ENCODE data around the gene SORCS2. TPM values are rescaled to one million over a fixed set of nuclear protein-coding genes. Genes with fewer than 3 reads are reported as not detected.
A peak's percentile ranks its signal among the peaks of the same experiment; 100 is the strongest.

SORCS2 gene
- polyA plus RNA-seq, 1 of the 3 experiments (the other 2 are of a cell fraction): 1.6 TPM

- H3K27me3 ChIP-seq (ENCODE audit: insufficient read depth): peaks cover 7% of the 10 kb centered on the region; the same call in 1 of the 2 replicates
- H3K4me3 ChIP-seq (ENCODE audit: low read depth in 2 of 2, low read length in 1 of 2): no peak overlapping the region
- H3F3A ChIP-seq (replicated peaks; ENCODE audit: insufficient read depth): no peaks in the 10 kb centered on the region
- 74% methylated on average over 13 of the region's 14 CpGs for WGBS (ENCODE audit: low lambda C conversion rate)
- no peaks in the 10 kb centered on the region for H3K79me2 ChIP-seq (ENCODE audit: insufficient read depth)
- no peaks in the 10 kb centered on the region for H4K20me1 ChIP-seq (ENCODE audit: insufficient read depth)
- TF ChIP-seq IRF3 (IDR thresholded peaks at IDR 0.05; ENCODE audit: low read depth, low read length) (no peak), TEAD4 (IDR thresholded peaks at IDR 0.05; ENCODE audit: borderline replicate concordance, insufficient read depth) (no peak), FOXM1 (IDR thresholded peaks at IDR 0.05; ENCODE audit: low read depth) (no peak)
- no peaks in the 10 kb centered on the region for H3K9me2 ChIP-seq
- no peak overlapping the region for H3K27ac ChIP-seq (ENCODE audit: low read depth in 2 of 2, low read length in 1 of 2)
- no peaks in the 10 kb centered on the region for H3K9me3 ChIP-seq
- H3K4me1 ChIP-seq (ENCODE audit: control insufficient read depth in 1 of 2, insufficient read depth in 2 of 2, low read depth in 1 of 2, low read length in 1 of 2): peaks cover 0 to 14% of the 10 kb centered on the region in 2 experiments; a peak in 2 of 4 replicates
- H3K4me2 ChIP-seq: no peak overlapping the region
- DNase-seq: no peak
- ChIA-PET CTCF (interaction anchor here (1.7 to 2.0 kb wide), 2 partner anchors 16 to 324 kb away, joined by 4 to 5 read pairs; no protein-coding TSS in a partner anchor), POLR2A (interaction anchor here (0.5 kb wide), 1 partner anchor 19 kb away, joined by 3 read pairs; no protein-coding TSS in a partner anchor)
- H2AFZ ChIP-seq (ENCODE audit: low read depth): no peak overlapping the region
- no peak overlapping the region for H3K9ac ChIP-seq
- H3K36me3 ChIP-seq (replicated peaks in 1 of 2; ENCODE audit: control insufficient read depth in 1 of 2, insufficient read depth in 2 of 2, low read length in 1 of 2): no peaks in the 10 kb centered on the region
Observed at GRCh38 chr4:7396186-7396910, 204.0 kb downstream of the SORCS2 start.

GRCh38 chr4:7397206-7398103 is 205.1 kb downstream of the SORCS2 start:
- H3K27me3 ChIP-seq (ENCODE audit: insufficient read depth): peaks cover 18% of the 10 kb centered on the region; the same call in 1 of the 2 replicates
- peaks cover 0 to 14% of the 10 kb centered on the region in 2 experiments; a peak in 2 of 4 replicates for H3K4me1 ChIP-seq (ENCODE audit: control insufficient read depth in 1 of 2, insufficient read depth in 2 of 2, low read depth in 1 of 2, low read length in 1 of 2)
- ChIA-PET CTCF (interaction anchor here (1.4 to 2.0 kb wide), 3 partner anchors 12 to 323 kb away, joined by 4 to 5 read pairs (median 4); no protein-coding TSS in a partner anchor), POLR2A (no interaction called here)
- no peak overlapping the region for H2AFZ ChIP-seq (ENCODE audit: low read depth)
- H3K9me3 ChIP-seq: no peaks in the 10 kb centered on the region
- H3K4me3 ChIP-seq (ENCODE audit: low read depth in 2 of 2, low read length in 1 of 2): no peak overlapping the region
- peak; percentile 4 for DNase-seq
- H3K79me2 ChIP-seq (ENCODE audit: insufficient read depth): no peaks in the 10 kb centered on the region
- no peaks in the 10 kb centered on the region for H3K36me3 ChIP-seq (replicated peaks in 1 of 2; ENCODE audit: control insufficient read depth in 1 of 2, insufficient read depth in 2 of 2, low read length in 1 of 2)
- no peaks in the 10 kb centered on the region for H3K9me2 ChIP-seq
- H3K4me2 ChIP-seq: no peak overlapping the region
- no peak overlapping the region for H3K27ac ChIP-seq (ENCODE audit: low read depth in 2 of 2, low read length in 1 of 2)
- TF ChIP-seq FOXJ3 (CRISPR knock-in tag; IDR thresholded peaks at IDR 0.05) (no peak), MEF2A (IDR thresholded peaks at IDR 0.05; ENCODE audit: borderline replicate concordance, low read depth) (no peak), EP300 (IDR thresholded peaks at IDR 0.05; ENCODE audit: borderline replicate concordance in 1 of 2, low read depth in 1 of 2, low read length in 1 of 2) (no peak), POLR2AphosphoS5 (IDR thresholded peaks at IDR 0.05; ENCODE audit: low read depth, low read length) (no peak), FOSL2 (IDR thresholded peaks at IDR 0.05; ENCODE audit: borderline replicate concordance, low read depth) (no peak), NRF1 (IDR thresholded peaks at IDR 0.05; ENCODE audit: low read depth, low read length) (no peak), IRF3 (IDR thresholded peaks at IDR 0.05; ENCODE audit: low read depth, low read length) (no peak), RXRA (IDR thresholded peaks at IDR 0.05; ENCODE audit: borderline replicate concordance, low read depth) (no peak), JUND (IDR thresholded peaks at IDR 0.05) (no peak), TCF12 (IDR thresholded peaks at IDR 0.05) (no peak), RFX5 (IDR thresholded peaks at IDR 0.05; ENCODE audit: low read length) (no peak), SMC3 (IDR thresholded peaks at IDR 0.05; ENCODE audit: low read depth, low read length) (no peak)
- TF ChIP-seq, protein P1, sequence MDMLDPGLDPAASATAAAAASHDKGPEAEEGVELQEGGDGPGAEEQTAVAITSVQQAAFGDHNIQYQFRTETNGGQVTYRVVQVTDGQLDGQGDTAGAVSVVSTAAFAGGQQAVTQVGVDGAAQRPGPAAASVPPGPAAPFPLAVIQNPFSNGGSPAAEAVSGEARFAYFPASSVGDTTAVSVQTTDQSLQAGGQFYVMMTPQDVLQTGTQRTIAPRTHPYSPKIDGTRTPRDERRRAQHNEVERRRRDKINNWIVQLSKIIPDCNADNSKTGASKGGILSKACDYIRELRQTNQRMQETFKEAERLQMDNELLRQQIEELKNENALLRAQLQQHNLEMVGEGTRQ (IDR thresholded peaks at IDR 0.05; ENCODE audit: borderline replicate concordance, low read depth, low read length): no peak
- TF ChIP-seq, protein P2, sequence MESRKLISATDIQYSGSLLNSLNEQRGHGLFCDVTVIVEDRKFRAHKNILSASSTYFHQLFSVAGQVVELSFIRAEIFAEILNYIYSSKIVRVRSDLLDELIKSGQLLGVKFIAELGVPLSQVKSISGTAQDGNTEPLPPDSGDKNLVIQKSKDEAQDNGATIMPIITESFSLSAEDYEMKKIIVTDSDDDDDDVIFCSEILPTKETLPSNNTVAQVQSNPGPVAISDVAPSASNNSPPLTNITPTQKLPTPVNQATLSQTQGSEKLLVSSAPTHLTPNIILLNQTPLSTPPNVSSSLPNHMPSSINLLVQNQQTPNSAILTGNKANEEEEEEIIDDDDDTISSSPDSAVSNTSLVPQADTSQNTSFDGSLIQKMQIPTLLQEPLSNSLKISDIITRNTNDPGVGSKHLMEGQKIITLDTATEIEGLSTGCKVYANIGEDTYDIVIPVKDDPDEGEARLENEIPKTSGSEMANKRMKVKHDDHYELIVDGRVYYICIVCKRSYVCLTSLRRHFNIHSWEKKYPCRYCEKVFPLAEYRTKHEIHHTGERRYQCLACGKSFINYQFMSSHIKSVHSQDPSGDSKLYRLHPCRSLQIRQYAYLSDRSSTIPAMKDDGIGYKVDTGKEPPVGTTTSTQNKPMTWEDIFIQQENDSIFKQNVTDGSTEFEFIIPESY (IDR thresholded peaks at IDR 0.05; ENCODE audit: borderline replicate concordance, low read depth): no peak
- 70% methylated on average over 15 of the region's 24 CpGs for WGBS (ENCODE audit: low lambda C conversion rate)
- no peaks in the 10 kb centered on the region for H4K20me1 ChIP-seq (ENCODE audit: insufficient read depth)
- H3F3A ChIP-seq (replicated peaks; ENCODE audit: insufficient read depth): no peaks in the 10 kb centered on the region
- H3K9ac ChIP-seq: no peak overlapping the region

Measured in SK-N-SH (cell line).